ENCODE data around the gene OR5A1.
A peak's percentile ranks its signal among the peaks of the same experiment; 100 is the strongest.
"Not testable (repeated sequence)": the region's sequence is repeated elsewhere in the genome, so short reads cannot be mapped to it uniquely, and the experiment has no call there.

OR5A1 gene

GRCh38 chr11:59429924-59430516 is 6.2 kb upstream of the OR5A1 start:
- Histone ChIP-seq H3K79me2 (ENCODE audit: low read length) (no peaks in the 10 kb centered on the region), H2AFZ (ENCODE audit: low read length) (no peak overlapping the region), H3K36me3 (replicated peaks; ENCODE audit: insufficient read depth, low read length) (no peaks in the 10 kb centered on the region), H3K27me3 (replicated peaks; ENCODE audit: insufficient read depth, low read length) (no peaks in the 10 kb centered on the region), H3K9me2 (replicated peaks; ENCODE audit: insufficient read depth, low read length) (no peaks in the 10 kb centered on the region), H3K9ac (ENCODE audit: low read length) (no peak overlapping the region), H3K4me1 (ENCODE audit: low read length) (no peaks in the 10 kb centered on the region), H4K20me1 (ENCODE audit: insufficient read depth, low read length) (no peaks in the 10 kb centered on the region), H3K27ac (ENCODE audit: low read length) (no peak overlapping the region), H3K4me2 (ENCODE audit: low read depth, low read length) (no peak overlapping the region), H3K9me3 (replicated peaks; ENCODE audit: insufficient read depth, low read length) (no peaks in the 10 kb centered on the region), H3K4me3 (ENCODE audit: low read length) (no peak overlapping the region), H3F3A (ENCODE audit: insufficient read depth, low read length) (no peaks in the 10 kb centered on the region)
- DNase-seq: peak; percentile 76
- TF ChIP-seq CTCF (IDR thresholded peaks at IDR 0.05; ENCODE audit: low read length): peak; percentile 86
- no peak for TF ChIP-seq EZH2phosphoT487 (IDR thresholded peaks at IDR 0.05; ENCODE audit: low read length)

- Histone ChIP-seq H3K9ac (ENCODE audit: low read length) (no peak overlapping the region), H2AFZ (ENCODE audit: low read length) (no peak overlapping the region), H3K4me2 (ENCODE audit: low read depth, low read length) (no peak overlapping the region), H3K79me2 (ENCODE audit: low read length) (no peaks in the 10 kb centered on the region), H3F3A (ENCODE audit: insufficient read depth, low read length) (no peaks in the 10 kb centered on the region), H3K9me2 (replicated peaks; ENCODE audit: insufficient read depth, low read length) (no peaks in the 10 kb centered on the region), H4K20me1 (ENCODE audit: insufficient read depth, low read length) (no peaks in the 10 kb centered on the region), H3K4me1 (ENCODE audit: low read length) (no peaks in the 10 kb centered on the region), H3K36me3 (replicated peaks; ENCODE audit: insufficient read depth, low read length) (no peaks in the 10 kb centered on the region), H3K4me3 (ENCODE audit: low read length) (no peak overlapping the region), H3K27ac (ENCODE audit: low read length) (no peak overlapping the region), H3K9me3 (replicated peaks; ENCODE audit: insufficient read depth, low read length) (no peaks in the 10 kb centered on the region), H3K27me3 (replicated peaks; ENCODE audit: insufficient read depth, low read length) (no peaks in the 10 kb centered on the region)
- no peak for DNase-seq
- no peak for TF ChIP-seq EZH2 (optimal IDR thresholded peaks at IDR 0.05; ENCODE audit: low read depth, low read length)
- no peak for TF ChIP-seq EZH2phosphoT487 (IDR thresholded peaks at IDR 0.05; ENCODE audit: low read length)
- no peak for TF ChIP-seq CTCF (IDR thresholded peaks at IDR 0.05; ENCODE audit: low read length)
These were observed 1.5 kb downstream of the OR5A1 start for GRCh38 chr11:59437770-59438169.

GRCh38 chr11:59445624-59446023 is 9.4 kb downstream of the OR5A1 start:
- not testable (repeated sequence) for H3K27me3 ChIP-seq (replicated peaks; ENCODE audit: insufficient read depth, low read length); H3K4me1 ChIP-seq (ENCODE audit: low read length); H3K79me2 ChIP-seq (ENCODE audit: low read length); H3K4me2 ChIP-seq (ENCODE audit: low read depth, low read length); H3K9me3 ChIP-seq (replicated peaks; ENCODE audit: insufficient read depth, low read length); H3K9ac ChIP-seq (ENCODE audit: low read length); H3K27ac ChIP-seq (ENCODE audit: low read length); DNase-seq; H2AFZ ChIP-seq (ENCODE audit: low read length); H4K20me1 ChIP-seq (ENCODE audit: insufficient read depth, low read length); H3K36me3 ChIP-seq (replicated peaks; ENCODE audit: insufficient read depth, low read length); H3K4me3 ChIP-seq (ENCODE audit: low read length); H3K9me2 ChIP-seq (replicated peaks; ENCODE audit: insufficient read depth, low read length); H3F3A ChIP-seq (ENCODE audit: insufficient read depth, low read length)

GRCh38 chr11:59448484-59448883 is 12.2 kb downstream of the OR5A1 start:
- Histone ChIP-seq H3K79me2 (ENCODE audit: low read length) (no peaks in the 10 kb centered on the region), H3K9me2 (replicated peaks; ENCODE audit: insufficient read depth, low read length) (no peaks in the 10 kb centered on the region), H3K27ac (ENCODE audit: low read length) (no peak overlapping the region), H4K20me1 (ENCODE audit: insufficient read depth, low read length) (no peaks in the 10 kb centered on the region), H3K36me3 (replicated peaks; ENCODE audit: insufficient read depth, low read length) (no peaks in the 10 kb centered on the region), H3K4me2 (ENCODE audit: low read depth, low read length) (no peak overlapping the region), H3K4me3 (ENCODE audit: low read length) (no peak overlapping the region), H3F3A (ENCODE audit: insufficient read depth, low read length) (no peaks in the 10 kb centered on the region), H3K9ac (ENCODE audit: low read length) (no peak overlapping the region), H2AFZ (ENCODE audit: low read length) (no peak overlapping the region), H3K9me3 (replicated peaks; ENCODE audit: insufficient read depth, low read length) (no peaks in the 10 kb centered on the region), H3K4me1 (ENCODE audit: low read length) (no peaks in the 10 kb centered on the region), H3K27me3 (replicated peaks; ENCODE audit: insufficient read depth, low read length) (no peaks in the 10 kb centered on the region)
- no peak for DNase-seq
- TF ChIP-seq EZH2phosphoT487 (IDR thresholded peaks at IDR 0.05; ENCODE audit: low read length) (no peak), EZH2 (optimal IDR thresholded peaks at IDR 0.05; ENCODE audit: low read depth, low read length) (no peak), CTCF (IDR thresholded peaks at IDR 0.05; ENCODE audit: low read length) (no peak)

All from MM.1S (cell line).